GM19043 (cell line): ENCODE results near the gene EBF4.
"Not testable (repeated sequence)": the region's sequence is repeated elsewhere in the genome, so short reads cannot be mapped to it uniquely, and the experiment has no call there.

Experiments used
- ATAC-seq: cut with Tn5 transposase; IDR thresholded peaks from one replicate; pipeline ENCODE4 v1.9.1; 2021; ENCODE audit warnings: low read depth; ENCODE audit not compliant: unreplicated experiment

Gene EBF4

GRCh38 chr20:2806351-2806701 is 113.7 kb downstream of the EBF4 start:
- no peak for ATAC-seq

- ATAC-seq: no peak
Measured at GRCh38 chr20:2807019-2807418, 114.4 kb downstream of the EBF4 start.

DNA sequence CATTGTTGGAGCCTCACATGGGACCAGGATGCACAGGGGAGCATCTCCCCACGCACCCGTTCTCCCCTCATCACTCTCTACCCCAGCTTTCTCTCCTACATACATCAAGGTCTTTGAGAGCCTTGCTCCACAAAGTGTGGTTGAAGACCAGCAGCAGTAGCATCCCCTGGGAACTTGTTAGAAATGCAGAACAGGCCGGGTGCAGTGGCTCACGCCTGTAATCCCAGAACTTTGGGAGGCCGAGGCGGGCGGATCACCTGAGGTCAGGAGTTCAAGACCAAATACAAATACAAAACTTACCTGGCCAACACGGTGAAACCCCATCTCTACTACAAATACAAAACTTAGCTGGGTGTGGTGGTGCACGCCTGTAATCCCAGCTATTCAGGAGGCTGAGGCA is 115.3 kb downstream of the EBF4 start:
- not testable (repeated sequence) for ATAC-seq

- no peak for ATAC-seq
Measured at GRCh38 chr20:2809690-2810089, 117.1 kb downstream of the EBF4 start.
